HepG2 (cell line): Measurements from ENCODE around the gene DDIT4. TPM values are rescaled to one million over a fixed set of nuclear protein-coding genes. Genes with fewer than 3 reads are reported as not detected.

ENCODE experiments used
- GMEB2 ChIP-seq: IDR thresholded peaks from 2 replicates; pipeline ENCODE4 v1.6.1; 2016; ENCODE audit warnings: missing biosample characterization, missing genetic modification reagents, low read depth
- GPBP1L1 ChIP-seq: sonication (generic); formaldehyde crosslinking; IDR thresholded peaks from 2 replicates; pipeline ENCODE4 v1.5.0; 2020; ENCODE audit warnings: mild to moderate bottlenecking, missing genetic modification reagents
- HDAC1 ChIP-seq: sonication (generic); formaldehyde crosslinking; IDR thresholded peaks from 2 replicates; pipeline ENCODE4 v1.5.1; 2020; ENCODE audit warnings: mild to moderate bottlenecking, missing genetic modification reagents
- HOXD1 ChIP-seq: sonication (generic); formaldehyde crosslinking; IDR thresholded peaks from 2 replicates; pipeline ENCODE4 v1.5.0; 2020; ENCODE audit warnings: missing genetic modification reagents
- JUNB ChIP-seq: sonication (generic); formaldehyde crosslinking; IDR thresholded peaks from 2 replicates; pipeline ENCODE4 v1.8.0; 2022; ENCODE audit warnings: missing genetic modification reagents, mild to moderate bottlenecking, borderline replicate concordance
- MYC ChIP-seq: sonication (generic); formaldehyde crosslinking; IDR thresholded peaks from 2 replicates; pipeline ENCODE4 v1.9.0; 2021; ENCODE audit warnings: missing genetic modification reagents, borderline replicate concordance
- NFATC3 ChIP-seq: sonication (generic); formaldehyde crosslinking; IDR thresholded peaks from 2 replicates; pipeline ENCODE4 v1.5.1; 2020; ENCODE audit warnings: mild to moderate bottlenecking, missing genetic modification reagents
- SNAPC2 ChIP-seq: sonication (generic); formaldehyde crosslinking; IDR thresholded peaks from 2 replicates; pipeline ENCODE4 v1.8.1; 2022; ENCODE audit warnings: mild to moderate bottlenecking, missing genetic modification reagents
- TAF1 ChIP-seq: sonication (generic); formaldehyde crosslinking; IDR thresholded peaks from 2 replicates; pipeline ENCODE4 v1.4.0; 2020; ENCODE audit warnings: missing genetic modification reagents
- TEF ChIP-seq: sonication (generic); formaldehyde crosslinking; IDR thresholded peaks from 2 replicates; pipeline ENCODE4 v1.5.0; 2020; ENCODE audit warnings: missing genetic modification reagents
- ZBTB3 ChIP-seq: sonication (generic); formaldehyde crosslinking; IDR thresholded peaks from 2 replicates; pipeline ENCODE4 v1.4.0; 2020; ENCODE audit warnings: low read depth, mild to moderate bottlenecking, moderate library complexity, missing genetic modification reagents, borderline replicate concordance
- ZNF580 ChIP-seq: IDR thresholded peaks from 2 replicates; pipeline ENCODE4 v1.6.1; 2016; ENCODE audit warnings: low read depth, borderline replicate concordance
- ZNF660 ChIP-seq: sonication (generic); formaldehyde crosslinking; IDR thresholded peaks from 2 replicates; pipeline ENCODE4 v1.5.1; 2020; ENCODE audit warnings: mild to moderate bottlenecking, low read depth, missing genetic modification reagents, borderline replicate concordance
- ZNF790 ChIP-seq: sonication (generic); formaldehyde crosslinking; IDR thresholded peaks from 2 replicates; pipeline ENCODE4 v1.8.0; 2022; ENCODE audit warnings: missing genetic modification reagents, mild to moderate bottlenecking, borderline replicate concordance
- polyA plus RNA-seq, 8 experiments: library from polyadenylated mRNA; depleted of rRNA in 3 of 8; stranded (reverse) in 7 of 8; unstranded in 1 of 8; fragments of >200 nt; fragmentation: Illumina TruSeq in 4 of 8; extraction: Trizol in 4 of 8; gene quantifications; 2 replicates each; pipeline versions ENCODE4 v1.2.1 to v1.2.3, GENCODE V29; 2011 to 2016; ENCODE audit warnings: low read depth in 4 of 8, missing spikeins in 1 of 8, mixed read lengths in 1 of 8; ENCODE audit not compliant: insufficient read depth in 1 of 8
- total RNA-seq, 5 experiments: library from RNA; depleted of rRNA; stranded (reverse); fragments of >200 nt; fragmentation: Illumina TruSeq; extraction: Trizol; gene quantifications; 2 replicates each; pipeline ENCODE4 v1.2.3, GENCODE V29; 2016; ENCODE audit warnings: low read depth in 1 of 5
- TF ChIP-seq, protein P1 (sequence below): sonication (generic); formaldehyde crosslinking; IDR thresholded peaks from 2 replicates; pipeline ENCODE4 v1.8.0; 2022; ENCODE audit warnings: missing genetic modification reagents, mild to moderate bottlenecking, inconsistent platforms, borderline replicate concordance
- TF ChIP-seq, protein P2 (sequence below): sonication (generic); formaldehyde crosslinking; IDR thresholded peaks from 2 replicates; pipeline ENCODE4 v1.5.0; 2020; ENCODE audit warnings: mild to moderate bottlenecking, missing genetic modification reagents, borderline replicate concordance
- TF ChIP-seq, protein P3 (sequence below): sonication (generic); formaldehyde crosslinking; IDR thresholded peaks from 2 replicates; pipeline ENCODE4 v1.5.0; 2020; ENCODE audit warnings: missing genetic modification reagents
- TF ChIP-seq, protein P4 (sequence below): IDR thresholded peaks from 2 replicates; pipeline ENCODE4 v1.6.1; 2016; ENCODE audit warnings: low read depth, control low read depth

DDIT4 gene
- total and polyA plus RNA-seq, 2 of the 13 experiments (the other 11 are each of a cell fraction or from before 2014, with no cell fraction given) = 35.6 to 40.7 TPM

GRCh38 chr10:72319416-72320254 is 45.9 kb downstream of the DDIT4 start (continued):
- TF ChIP-seq, protein P1, sequence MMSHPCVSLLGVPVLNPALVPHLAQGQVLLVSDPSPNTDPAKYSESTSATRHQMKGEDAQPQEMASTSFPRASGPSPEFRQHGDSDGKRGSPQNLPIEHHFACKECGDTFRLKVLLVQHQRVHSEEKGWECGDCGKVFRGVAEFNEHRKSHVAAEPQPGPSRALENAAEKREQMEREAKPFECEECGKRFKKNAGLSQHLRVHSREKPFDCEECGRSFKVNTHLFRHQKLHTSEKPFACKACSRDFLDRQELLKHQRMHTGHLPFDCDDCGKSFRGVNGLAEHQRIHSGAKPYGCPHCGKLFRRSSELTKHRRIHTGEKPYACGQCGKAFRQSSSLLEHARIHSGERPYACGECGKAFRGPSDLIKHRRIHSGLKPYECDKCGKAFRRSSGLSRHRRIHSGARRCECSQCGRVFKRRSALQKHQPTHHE (CRISPR knock-in tag) = peak; percentile 75; the same call in 1 of the 2 replicates
- TF ChIP-seq HDAC1 (CRISPR knock-in tag) = peak; percentile 90
- peak; percentile 70 for TF ChIP-seq TAF1 (CRISPR knock-in tag)
- TF ChIP-seq TEF (CRISPR knock-in tag) = no peak
- no peak for TF ChIP-seq NFATC3 (CRISPR knock-in tag)
- TF ChIP-seq SNAPC2 (CRISPR knock-in tag) = no peak
- peak; percentile 92 for TF ChIP-seq MYC (CRISPR knock-in tag)
- 0 out of 2 replicates have a peak, but pooled peaks have one; percentile 44 for TF ChIP-seq ZBTB3 (CRISPR knock-in tag)
- TF ChIP-seq, protein P2, sequence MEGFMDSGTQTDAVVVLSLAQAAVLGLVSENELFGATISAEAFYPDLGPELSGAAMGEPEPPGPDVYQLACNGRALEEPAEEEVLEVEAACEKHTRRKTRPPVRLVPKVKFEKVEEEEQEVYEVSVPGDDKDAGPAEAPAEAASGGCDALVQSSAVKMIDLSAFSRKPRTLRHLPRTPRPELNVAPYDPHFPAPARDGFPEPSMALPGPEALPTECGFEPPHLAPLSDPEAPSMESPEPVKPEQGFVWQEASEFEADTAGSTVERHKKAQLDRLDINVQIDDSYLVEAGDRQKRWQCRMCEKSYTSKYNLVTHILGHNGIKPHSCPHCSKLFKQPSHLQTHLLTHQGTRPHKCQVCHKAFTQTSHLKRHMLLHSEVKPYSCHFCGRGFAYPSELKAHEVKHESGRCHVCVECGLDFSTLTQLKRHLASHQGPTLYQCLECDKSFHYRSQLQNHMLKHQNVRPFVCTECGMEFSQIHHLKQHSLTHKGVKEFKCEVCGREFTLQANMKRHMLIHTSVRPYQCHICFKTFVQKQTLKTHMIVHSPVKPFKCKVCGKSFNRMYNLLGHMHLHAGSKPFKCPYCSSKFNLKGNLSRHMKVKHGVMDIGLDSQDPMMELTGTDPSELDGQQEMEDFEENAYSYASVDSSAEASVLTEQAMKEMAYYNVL (CRISPR knock-in tag) = peak; percentile 70
- TF ChIP-seq GMEB2 (CRISPR knock-in tag) = peak; percentile 43; the same call in 1 of the 2 replicates
- TF ChIP-seq, protein P3, sequence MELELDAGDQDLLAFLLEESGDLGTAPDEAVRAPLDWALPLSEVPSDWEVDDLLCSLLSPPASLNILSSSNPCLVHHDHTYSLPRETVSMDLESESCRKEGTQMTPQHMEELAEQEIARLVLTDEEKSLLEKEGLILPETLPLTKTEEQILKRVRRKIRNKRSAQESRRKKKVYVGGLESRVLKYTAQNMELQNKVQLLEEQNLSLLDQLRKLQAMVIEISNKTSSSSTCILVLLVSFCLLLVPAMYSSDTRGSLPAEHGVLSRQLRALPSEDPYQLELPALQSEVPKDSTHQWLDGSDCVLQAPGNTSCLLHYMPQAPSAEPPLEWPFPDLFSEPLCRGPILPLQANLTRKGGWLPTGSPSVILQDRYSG = no peak
- peak; percentile 86; the same call in 1 of the 2 replicates for TF ChIP-seq HOXD1 (CRISPR knock-in tag)
- no peak for TF ChIP-seq ZNF790 (CRISPR knock-in tag)
- TF ChIP-seq, protein P4, sequence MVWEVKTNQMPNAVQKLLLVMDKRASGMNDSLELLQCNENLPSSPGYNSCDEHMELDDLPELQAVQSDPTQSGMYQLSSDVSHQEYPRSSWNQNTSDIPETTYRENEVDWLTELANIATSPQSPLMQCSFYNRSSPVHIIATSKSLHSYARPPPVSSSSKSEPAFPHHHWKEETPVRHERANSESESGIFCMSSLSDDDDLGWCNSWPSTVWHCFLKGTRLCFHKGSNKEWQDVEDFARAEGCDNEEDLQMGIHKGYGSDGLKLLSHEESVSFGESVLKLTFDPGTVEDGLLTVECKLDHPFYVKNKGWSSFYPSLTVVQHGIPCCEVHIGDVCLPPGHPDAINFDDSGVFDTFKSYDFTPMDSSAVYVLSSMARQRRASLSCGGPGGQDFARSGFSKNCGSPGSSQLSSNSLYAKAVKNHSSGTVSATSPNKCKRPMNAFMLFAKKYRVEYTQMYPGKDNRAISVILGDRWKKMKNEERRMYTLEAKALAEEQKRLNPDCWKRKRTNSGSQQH (CRISPR knock-in tag) = no peak
- TF ChIP-seq ZNF660 (CRISPR knock-in tag) = no peak
- TF ChIP-seq JUNB (CRISPR knock-in tag) = no peak
- no peak for TF ChIP-seq GPBP1L1
- peak; percentile 68; the same call in 1 of the 2 replicates for TF ChIP-seq ZNF580 (CRISPR knock-in tag)
